Mammary epithelial cell (primary cell): Measurements from ENCODE around the gene CASP8AP2.

Experiments
- CTCF ChIP-seq, 2 donors: IDR thresholded peaks in 1 of 2; conservative IDR thresholded peaks in 1 of 2; 2 replicates each; pipeline ENCODE4 v1.5.1; 2011 to 2012; ENCODE audit warnings: inconsistent platforms in 2 of 2, low read length in 2 of 2, mild to moderate bottlenecking in 2 of 2, control low read depth in 1 of 2, low read depth in 1 of 2; ENCODE audit not compliant: insufficient read depth in 1 of 2; ENCODE audit errors: extremely low read depth in 1 of 2
- EZH2 ChIP-seq: IDR thresholded peaks from 2 replicates; pipeline ENCODE4 v1.6.1; 2012; ENCODE audit warnings: low read length, inconsistent platforms, borderline replicate concordance

DNA sequence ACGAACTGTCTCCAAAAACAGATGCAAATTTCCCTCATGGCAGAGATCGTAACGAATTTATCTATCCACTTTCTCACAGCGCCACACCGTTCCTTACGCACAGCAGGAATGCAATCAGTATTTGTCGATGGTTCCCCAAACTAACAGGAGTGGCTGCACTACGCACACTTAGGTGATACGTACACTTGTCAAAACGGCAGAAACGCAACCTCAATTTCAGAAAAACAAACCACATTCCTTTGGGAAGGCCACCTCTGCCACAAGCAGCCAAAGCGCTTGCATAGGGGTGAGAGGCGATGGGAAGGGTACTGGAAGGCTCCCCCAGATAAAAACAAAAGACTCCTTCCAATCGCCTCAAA lies 10.7 kb upstream of the CASP8AP2 start:
- no peak for TF ChIP-seq CTCF (conservative IDR thresholded peaks at IDR 0.05 in 1 of 2, IDR thresholded peaks at IDR 0.05 in 1 of 2; ENCODE audit: extremely low read depth in 1 of 2, insufficient read depth in 1 of 2, low read depth in 1 of 2, low read length in 2 of 2)
- no peak for TF ChIP-seq EZH2
